Measurements from ENCODE around the gene CNTN5.
"Not testable (repeated sequence)": the region's sequence is repeated elsewhere in the genome, so short reads cannot be mapped to it uniquely, and the experiment has no call there.

The CNTN5 gene

DNA sequence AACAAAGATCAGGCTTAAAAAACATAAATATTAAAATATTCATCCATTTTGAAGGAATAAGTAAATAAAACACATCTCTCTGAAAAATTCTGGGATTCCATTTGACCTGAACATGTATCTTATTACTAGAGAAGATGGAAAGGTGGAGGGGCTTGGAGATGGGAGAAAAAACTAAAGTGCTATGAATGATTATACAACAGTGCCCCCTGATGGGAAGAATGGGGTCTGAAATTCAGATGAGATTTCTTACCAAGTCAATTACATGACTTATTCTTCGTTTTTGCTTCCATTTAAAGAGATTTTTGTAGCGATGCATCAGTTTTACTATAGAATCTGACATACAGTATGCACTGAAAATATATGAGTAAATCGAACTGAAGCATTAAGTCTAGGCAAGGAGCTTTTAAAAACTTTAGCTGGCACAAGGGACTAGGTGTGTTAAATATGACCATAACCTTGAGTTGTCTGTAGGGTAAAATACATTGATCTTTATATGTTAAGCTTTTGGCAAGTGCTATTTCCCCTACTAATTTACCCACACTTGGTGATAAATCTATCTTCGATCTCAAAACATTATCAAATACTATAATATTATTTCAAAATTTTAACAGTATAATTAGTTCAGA lies 718.8 kb downstream of the CNTN5 start:
- no peaks in the 10 kb centered on the region for H3K36me3 Mint-ChIP-seq (ENCODE audit: low read depth)
- no peak overlapping the region for H3K27ac Mint-ChIP-seq
- H3K4me3 Mint-ChIP-seq = no peak overlapping the region
- no peaks in the 10 kb centered on the region for H3K4me1 Mint-ChIP-seq (ENCODE audit: low read depth)
- H3K9me3 Mint-ChIP-seq = peaks cover 4% of the 10 kb centered on the region
- H3K27me3 Mint-ChIP-seq (ENCODE audit: low read depth) = no peaks in the 10 kb centered on the region

- Mint-ChIP-seq H3K4me1 (ENCODE audit: low read depth) (no peaks in the 10 kb centered on the region), H3K4me3 (no peak overlapping the region), H3K9me3 (peaks cover 2% of the 10 kb centered on the region), H3K36me3 (ENCODE audit: low read depth) (no peaks in the 10 kb centered on the region), H3K27ac (no peak overlapping the region), H3K27me3 (ENCODE audit: low read depth) (no peaks in the 10 kb centered on the region)
Observed at GRCh38 chr11:99742501-99742900, 721.8 kb downstream of the CNTN5 start.

GRCh38 chr11:99759787-99760186 lies 739.0 kb downstream of the CNTN5 start:
- no peaks in the 10 kb centered on the region for H3K27me3 Mint-ChIP-seq (ENCODE audit: low read depth)
- H3K27ac Mint-ChIP-seq = no peak overlapping the region
- no peaks in the 10 kb centered on the region for H3K4me1 Mint-ChIP-seq (ENCODE audit: low read depth)
- H3K4me3 Mint-ChIP-seq = no peak overlapping the region
- peaks cover 4% of the 10 kb centered on the region for H3K9me3 Mint-ChIP-seq
- no peaks in the 10 kb centered on the region for H3K36me3 Mint-ChIP-seq (ENCODE audit: low read depth)

- no peaks in the 10 kb centered on the region for H3K4me1 Mint-ChIP-seq (ENCODE audit: low read depth)
- peaks cover 3% of the 10 kb centered on the region for H3K9me3 Mint-ChIP-seq
- no peaks in the 10 kb centered on the region for H3K36me3 Mint-ChIP-seq (ENCODE audit: low read depth)
- no peak overlapping the region for H3K4me3 Mint-ChIP-seq
- H3K27me3 Mint-ChIP-seq (ENCODE audit: low read depth) = no peaks in the 10 kb centered on the region
- H3K27ac Mint-ChIP-seq = no peak overlapping the region
Observed at GRCh38 chr11:99766811-99767210, 746.1 kb downstream of the CNTN5 start.

GRCh38 chr11:99773646-99774045 lies 752.9 kb downstream of the CNTN5 start:
- H3K27me3 Mint-ChIP-seq (ENCODE audit: low read depth) = no peaks in the 10 kb centered on the region
- H3K4me1 Mint-ChIP-seq (ENCODE audit: low read depth) = no peaks in the 10 kb centered on the region
- no peaks in the 10 kb centered on the region for H3K36me3 Mint-ChIP-seq (ENCODE audit: low read depth)
- H3K9me3 Mint-ChIP-seq = peaks cover 3% of the 10 kb centered on the region
- no peak overlapping the region for H3K4me3 Mint-ChIP-seq
- H3K27ac Mint-ChIP-seq = no peak overlapping the region

GRCh38 chr11:99781074-99781473 lies 760.3 kb downstream of the CNTN5 start:
- Mint-ChIP-seq H3K36me3 (ENCODE audit: low read depth) (no peaks in the 10 kb centered on the region), H3K4me3 (no peak overlapping the region), H3K27ac (no peak overlapping the region), H3K4me1 (ENCODE audit: low read depth) (no peaks in the 10 kb centered on the region), H3K27me3 (ENCODE audit: low read depth) (no peaks in the 10 kb centered on the region), H3K9me3 (peaks cover 21% of the 10 kb centered on the region)

- Mint-ChIP-seq H3K27me3 (ENCODE audit: low read depth) (no peaks in the 10 kb centered on the region), H3K9me3 (peaks cover 21% of the 10 kb centered on the region), H3K27ac (no peak overlapping the region), H3K36me3 (ENCODE audit: low read depth) (no peaks in the 10 kb centered on the region), H3K4me3 (no peak overlapping the region), H3K4me1 (ENCODE audit: low read depth) (no peaks in the 10 kb centered on the region)
Observed at GRCh38 chr11:99791354-99791753, 770.6 kb downstream of the CNTN5 start.

- Mint-ChIP-seq H3K4me1 (ENCODE audit: low read depth) (no peaks in the 10 kb centered on the region), H3K36me3 (ENCODE audit: low read depth) (no peaks in the 10 kb centered on the region), H3K27me3 (ENCODE audit: low read depth) (no peaks in the 10 kb centered on the region), H3K27ac (no peak overlapping the region), H3K4me3 (no peak overlapping the region), H3K9me3 (peaks cover 15% of the 10 kb centered on the region)
Observed at GRCh38 chr11:99795999-99796398, 775.2 kb downstream of the CNTN5 start.

DNA sequence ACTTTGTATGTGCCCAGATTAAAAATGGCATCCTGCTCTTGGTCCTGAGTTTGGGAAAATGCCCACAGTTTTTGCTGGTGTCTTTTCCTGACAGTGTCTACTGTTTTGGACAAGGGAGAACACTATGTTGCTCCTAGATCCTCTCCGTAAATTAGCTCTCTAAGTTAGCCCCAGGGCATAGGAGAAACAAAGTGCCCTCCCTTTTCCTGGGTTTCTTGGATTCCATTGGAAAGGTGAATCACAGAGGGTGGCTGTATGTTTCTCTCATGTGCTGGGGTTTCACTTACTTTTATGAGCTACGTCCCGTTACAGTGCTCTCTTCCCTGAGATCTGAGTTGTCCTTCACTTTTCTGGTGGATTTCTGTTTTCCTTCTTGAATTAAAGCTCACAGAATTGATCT lies 782.8 kb downstream of the CNTN5 start:
- Mint-ChIP-seq H3K9me3 (peaks cover 10% of the 10 kb centered on the region), H3K27me3 (ENCODE audit: low read depth) (no peaks in the 10 kb centered on the region), H3K4me1 (ENCODE audit: low read depth) (no peaks in the 10 kb centered on the region), H3K27ac (no peak overlapping the region), H3K36me3 (ENCODE audit: low read depth) (no peaks in the 10 kb centered on the region), H3K4me3 (no peak overlapping the region)

- Mint-ChIP-seq H3K36me3 (ENCODE audit: low read depth) (no peaks in the 10 kb centered on the region), H3K27ac (no peak overlapping the region), H3K4me3 (no peak overlapping the region), H3K27me3 (ENCODE audit: low read depth) (no peaks in the 10 kb centered on the region), H3K4me1 (ENCODE audit: low read depth) (no peaks in the 10 kb centered on the region), H3K9me3 (peaks cover 15% of the 10 kb centered on the region)
Observed at GRCh38 chr11:99812516-99812915, 791.8 kb downstream of the CNTN5 start.

- Mint-ChIP-seq H3K4me1 (ENCODE audit: low read depth) (no peaks in the 10 kb centered on the region), H3K27ac (no peak overlapping the region)
Observed at GRCh38 chr11:99814021-99814420, 793.3 kb downstream of the CNTN5 start.

DNA sequence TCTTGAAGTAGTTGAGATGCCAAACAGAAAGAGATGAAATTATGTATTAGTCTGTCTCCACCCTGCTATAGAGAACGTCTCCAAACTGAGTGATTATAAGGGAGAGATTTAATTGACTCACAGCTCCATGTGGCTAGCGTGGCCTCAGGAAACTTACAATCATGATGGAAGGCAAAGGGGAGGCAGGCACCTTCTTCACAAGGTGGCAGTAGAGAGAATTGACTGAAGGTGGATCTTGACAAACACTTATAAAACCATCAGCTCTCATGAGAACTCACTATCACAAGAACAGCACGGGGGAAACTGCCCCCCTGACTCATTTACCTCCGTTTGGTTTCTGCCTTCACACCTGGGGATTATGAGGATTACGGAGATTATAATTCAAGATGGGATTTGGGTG lies 794.0 kb downstream of the CNTN5 start:
- H3K27me3 Mint-ChIP-seq (ENCODE audit: low read depth) = no peaks in the 10 kb centered on the region
- H3K36me3 Mint-ChIP-seq (ENCODE audit: low read depth) = no peaks in the 10 kb centered on the region
- peaks cover 20% of the 10 kb centered on the region for H3K9me3 Mint-ChIP-seq
- H3K4me1 Mint-ChIP-seq (ENCODE audit: low read depth) = no peaks in the 10 kb centered on the region
- no peak overlapping the region for H3K4me3 Mint-ChIP-seq
- no peak overlapping the region for H3K27ac Mint-ChIP-seq

More at GRCh38 chr11:99814021-99814420, 793.3 kb downstream of the CNTN5 start:
- H3K4me3 Mint-ChIP-seq = no peak overlapping the region
- no peaks in the 10 kb centered on the region for H3K27me3 Mint-ChIP-seq (ENCODE audit: low read depth)
- H3K9me3 Mint-ChIP-seq = peaks cover 15% of the 10 kb centered on the region
- no peaks in the 10 kb centered on the region for H3K36me3 Mint-ChIP-seq (ENCODE audit: low read depth)

DNA sequence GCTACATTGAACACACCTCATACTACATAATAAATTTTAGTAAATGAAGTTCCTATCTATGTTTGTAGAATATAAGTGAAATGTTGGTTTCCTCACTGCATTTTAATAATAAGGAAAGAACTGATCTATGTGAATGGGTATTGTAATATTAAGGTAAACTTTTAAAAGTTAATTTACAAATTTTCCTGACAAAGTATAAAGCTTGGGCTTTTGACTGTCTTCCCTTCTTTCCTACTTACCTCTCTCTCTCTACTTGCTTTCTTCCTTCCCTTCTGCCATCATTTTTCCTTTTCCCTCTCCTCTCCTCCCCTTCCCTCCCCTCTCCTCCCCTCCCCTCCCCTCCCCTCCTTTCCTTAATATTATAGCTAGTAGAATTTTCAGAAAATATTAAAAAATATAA lies 798.2 kb downstream of the CNTN5 start:
- H3K27ac Mint-ChIP-seq = no peak overlapping the region
- no peak overlapping the region for H3K4me3 Mint-ChIP-seq
- no peaks in the 10 kb centered on the region for H3K4me1 Mint-ChIP-seq (ENCODE audit: low read depth)
- peaks cover 17% of the 10 kb centered on the region for H3K9me3 Mint-ChIP-seq
- no peaks in the 10 kb centered on the region for H3K36me3 Mint-ChIP-seq (ENCODE audit: low read depth)
- no peaks in the 10 kb centered on the region for H3K27me3 Mint-ChIP-seq (ENCODE audit: low read depth)

- Mint-ChIP-seq H3K27ac (no peak overlapping the region), H3K4me1 (ENCODE audit: low read depth) (no peaks in the 10 kb centered on the region), H3K9me3 (peaks cover 17% of the 10 kb centered on the region), H3K27me3 (ENCODE audit: low read depth) (no peaks in the 10 kb centered on the region), H3K36me3 (ENCODE audit: low read depth) (no peaks in the 10 kb centered on the region), H3K4me3 (no peak overlapping the region)
Observed at GRCh38 chr11:99822846-99823565, 802.3 kb downstream of the CNTN5 start.

- H3K27ac Mint-ChIP-seq; H3K36me3 Mint-ChIP-seq (ENCODE audit: low read depth): not testable (repeated sequence)
Observed at GRCh38 chr11:99836739-99837138, 816.0 kb downstream of the CNTN5 start.

More at GRCh38 chr11:99836739-99837138, 816.0 kb downstream of the CNTN5 start:
- H3K4me1 Mint-ChIP-seq (ENCODE audit: low read depth); H3K4me3 Mint-ChIP-seq; H3K27me3 Mint-ChIP-seq (ENCODE audit: low read depth): not testable (repeated sequence)
- H3K9me3 Mint-ChIP-seq = peaks cover 20% of the 10 kb centered on the region

Data from T-helper 1 cell treated with Interleukin-12 subunit alpha and Interleukin-12 subunit beta and Interleukin-4 antibody, amounts not matched to agents 30 μg/mL and 1 μg/mL, for 36 hours (primary cell).